GM19193 (cell line): Measurements from ENCODE around the gene CAPN7.

ENCODE experiments used
- POLR2A ChIP-seq: IDR thresholded peaks from 4 replicates; pipeline ENCODE4 v1.6.1; 2011; ENCODE audit not compliant: insufficient read depth, insufficient read length; ENCODE audit errors: extremely low read depth

Gene CAPN7

DNA sequence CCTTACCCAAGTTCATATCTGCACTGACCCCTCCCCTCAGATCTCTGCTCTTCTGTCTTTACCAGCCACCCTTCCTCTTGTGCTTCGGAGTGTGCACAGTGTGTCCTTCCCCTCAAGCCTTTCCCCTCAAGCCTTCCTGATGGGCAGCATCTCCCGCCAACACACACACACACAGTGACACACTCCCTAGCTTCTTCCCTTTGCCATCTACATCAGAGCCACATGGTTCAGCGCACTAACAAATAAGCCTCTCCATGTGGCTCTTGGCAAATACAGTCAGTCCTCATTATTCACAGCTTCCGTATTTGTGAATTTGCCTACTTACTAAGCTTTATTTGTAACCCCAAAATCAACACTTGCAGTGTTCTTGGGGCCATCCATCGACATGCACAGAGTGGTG lies 88.9 kb downstream of the CAPN7 start:
- no peak for TF ChIP-seq POLR2A

- TF ChIP-seq POLR2A = no peak
Measured at GRCh38 chr3:15295506-15295905, 89.5 kb downstream of the CAPN7 start.

GRCh38 chr3:15297608-15298350 lies 91.7 kb downstream of the CAPN7 start:
- no peak for TF ChIP-seq POLR2A

- no peak for TF ChIP-seq POLR2A
Measured at GRCh38 chr3:15298504-15298903, 92.5 kb downstream of the CAPN7 start.

DNA sequence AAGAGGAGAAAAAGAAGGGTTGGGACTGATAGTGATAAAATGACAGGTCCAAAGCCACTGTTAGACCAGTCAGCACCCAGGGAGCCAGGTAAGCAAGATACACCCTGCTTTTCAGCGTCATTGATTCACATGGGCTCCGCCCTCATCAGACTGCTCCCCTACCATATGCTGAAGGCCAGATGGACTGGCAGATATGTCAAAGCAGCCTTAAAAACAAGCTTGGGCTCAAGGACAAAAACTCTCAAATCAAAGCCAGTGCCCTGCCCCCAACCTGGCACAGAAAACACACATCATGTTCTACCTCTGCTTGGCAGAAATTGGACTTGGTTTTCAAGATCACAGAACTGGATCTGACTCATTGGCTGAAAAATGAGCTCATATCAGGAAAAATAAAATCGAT lies 93.0 kb downstream of the CAPN7 start:
- no peak for TF ChIP-seq POLR2A

- no peak for TF ChIP-seq POLR2A
Measured at GRCh38 chr3:15300323-15301078, 94.5 kb downstream of the CAPN7 start.

DNA sequence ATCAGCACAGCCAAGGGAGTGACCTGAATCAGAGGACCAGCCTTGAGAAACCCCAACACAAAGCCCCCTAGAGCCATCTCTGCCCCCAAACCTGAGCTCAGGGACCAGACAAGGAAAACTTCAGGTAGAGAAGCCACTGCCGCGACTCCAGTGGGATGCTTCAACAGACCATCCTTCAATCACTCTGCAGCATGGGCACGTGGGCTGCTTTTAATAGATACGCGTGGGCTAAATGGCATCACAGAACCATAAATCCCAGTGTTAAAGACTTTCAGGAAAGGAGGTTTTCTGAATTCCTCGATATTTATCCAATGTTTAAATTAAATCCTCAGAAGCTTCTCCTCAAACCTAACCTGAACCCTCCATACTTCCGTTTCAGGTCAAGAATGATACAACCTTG lies 95.7 kb downstream of the CAPN7 start:
- no peak for TF ChIP-seq POLR2A
